PC-3 (cell line): ENCODE measurements around the gene IL18R1. TPM values are rescaled to one million over a fixed set of nuclear protein-coding genes. Genes with fewer than 3 reads are reported as not detected.

Experiments used
- ATAC-seq: fragments of 200-7000 bp; cut with Tn5 transposase; 2 replicates; pipeline ENCODE4 v1.9.1; 2020; ENCODE audit warnings: mild to moderate bottlenecking, moderate library complexity
- BruUV-seq: library from RNA; stranded (reverse); fragments of 400-500 nt; replicated peaks from 2 replicates; lab custom pipeline; 2021; lab: Mats Ljungman, UMichigan
- CTCF ChIA-PET: fragments of 300-600 bp; sonication (Branson Sonifier 250); formaldehyde crosslinking; loops from one replicate; lab custom pipeline; 2022; ENCODE audit warnings: antibody characterized with exemption; lab: Charles Lee
- POLR2A ChIA-PET: fragments of 300-600 bp; sonication (Branson Sonifier 250); formaldehyde crosslinking; loops from one replicate; lab custom pipeline; 2022; ENCODE audit warnings: antibody characterized with exemption; ENCODE audit not compliant: unreplicated experiment; lab: Charles Lee
- DNase-seq: peaks from one replicate; pipeline ENCODE4 v3.0.0-alpha.2; 2015
- H2AFZ ChIP-seq: fragments of 300-600 bp; sonication (generic); 2 replicates; pipeline ENCODE4 v1.6.0; 2016; ENCODE audit warnings: antibody characterized with exemption, low read length
- H3F3A ChIP-seq: fragments of 300-600 bp; sonication (generic); one replicate; pipeline ENCODE4 v1.6.0; 2017; ENCODE audit warnings: antibody characterized with exemption, low read length, control low read depth, mild to moderate bottlenecking; ENCODE audit not compliant: unreplicated experiment
- H3K27ac ChIP-seq: fragments of 300-600 bp; sonication (generic); 2 replicates; pipeline ENCODE4 v1.5.1; 2016; ENCODE audit warnings: mild to moderate bottlenecking, low read length
- H3K27me3 ChIP-seq: fragments of 300-600 bp; sonication (generic); 2 replicates; pipeline ENCODE4 v1.6.1; 2016; ENCODE audit warnings: low read length, mixed read lengths
- H3K36me3 ChIP-seq: fragments of 300-600 bp; sonication (generic); 2 replicates; pipeline ENCODE4 v1.6.1; 2016; ENCODE audit warnings: low read depth, mixed run types, low read length, mixed read lengths
- H3K4me1 ChIP-seq: fragments of 300-600 bp; sonication (generic); 2 replicates; pipeline ENCODE4 v1.5.1; 2016; ENCODE audit warnings: low read length; ENCODE audit not compliant: insufficient read depth
- H3K4me2 ChIP-seq: fragments of 300-600 bp; sonication (generic); 2 replicates; pipeline ENCODE4 v1.6.0; 2016; ENCODE audit warnings: low read length
- H3K4me3 ChIP-seq: fragments of 300-600 bp; sonication (generic); 2 replicates; pipeline ENCODE4 v1.5.1; 2016; ENCODE audit warnings: mild to moderate bottlenecking, low read length, mixed read lengths
- H3K79me2 ChIP-seq: fragments of 300-600 bp; sonication (generic); 2 replicates; pipeline ENCODE4 v1.6.1; 2017; ENCODE audit warnings: low read length, mixed read lengths
- H3K9ac ChIP-seq: fragments of 300-600 bp; sonication (generic); 2 replicates; pipeline ENCODE4 v1.6.0; 2016; ENCODE audit warnings: mild to moderate bottlenecking, low read length
- H3K9me2 ChIP-seq: fragments of 300-600 bp; sonication (generic); replicated peaks from 2 replicates; pipeline ENCODE4 v1.6.1; 2016; ENCODE audit warnings: mixed run types, low read length, mixed read lengths
- H3K9me3 ChIP-seq: fragments of 300-600 bp; sonication (generic); 2 replicates; pipeline ENCODE4 v1.6.1; 2016; ENCODE audit warnings: low read length, mixed read lengths
- H4K20me1 ChIP-seq: fragments of 300-600 bp; sonication (generic); 2 replicates; pipeline ENCODE4 v1.6.1; 2016; ENCODE audit warnings: low read length, mixed read lengths
- EZH2 ChIP-seq: fragments of 300-600 bp; sonication (generic); IDR thresholded peaks from one replicate; pipeline ENCODE4 v1.6.1; 2017; ENCODE audit warnings: antibody characterized with exemption, mild to moderate bottlenecking, low read length; ENCODE audit not compliant: unreplicated experiment
- EZH2phosphoT487 ChIP-seq: fragments of 300-600 bp; sonication (generic); IDR thresholded peaks from 2 replicates; pipeline ENCODE4 v1.6.1; 2018; ENCODE audit warnings: mild to moderate bottlenecking, antibody characterized with exemption, low read length, borderline replicate concordance
- intact Hi-C: fragments of 100-400 bp; cut with micrococcal nuclease; formaldehyde crosslinking; loops from 2 replicates; pipeline ENCODE4 v1.9.0; 2023
- total RNA-seq: library from RNA; depleted of rRNA; stranded (reverse); fragments of >200 nt; gene quantifications from 2 replicates; pipeline ENCODE4 v1.2.3, GENCODE V29; 2014
- TF ChIP-seq, protein P1 (sequence below): fragments of 300-600 bp; sonication (generic); conservative IDR thresholded peaks from 2 replicates; pipeline ENCODE4 v1.5.1; 2017; ENCODE audit warnings: antibody characterized with exemption, low read depth, mild to moderate bottlenecking, low read length

Gene IL18R1
- total RNA-seq, 1 experiment from 2014 or later, result 1.2 TPM

DNA sequence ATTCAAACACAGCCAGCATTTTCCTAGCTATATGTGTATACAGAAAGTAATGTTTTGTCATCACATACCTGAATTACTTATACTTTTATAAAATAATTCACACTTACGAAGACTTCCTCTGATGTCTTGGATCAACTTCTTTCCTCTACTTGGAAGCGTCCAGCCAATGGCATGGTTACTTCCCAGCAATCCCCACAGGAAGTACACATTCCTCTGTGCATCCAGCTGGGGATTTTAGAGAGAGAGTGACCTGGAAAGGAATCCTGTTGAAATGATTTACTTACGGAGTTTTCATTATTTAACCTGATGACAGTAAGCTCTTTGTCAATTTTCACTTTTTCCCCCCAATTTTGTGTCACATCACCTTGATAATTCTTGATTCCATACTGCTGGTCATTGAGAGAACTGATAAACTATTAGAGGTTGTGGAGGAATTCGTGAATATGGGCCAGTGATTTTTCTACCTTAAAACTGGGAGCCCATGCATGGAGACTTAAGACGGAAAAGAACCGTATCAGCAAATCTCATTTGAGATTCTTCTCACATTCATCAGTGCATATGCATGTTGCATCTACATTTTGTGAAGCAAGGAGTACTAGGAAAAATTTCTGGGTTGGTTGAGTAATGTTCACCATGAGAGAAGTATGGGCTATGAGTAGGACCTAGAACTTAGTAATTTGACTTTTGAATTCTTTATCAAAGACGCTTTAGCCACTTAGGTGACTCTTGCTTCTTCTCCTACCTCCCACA lies 9.0 kb upstream of the IL18R1 start:
- CTCF ChIA-PET, result no interaction called here
- H3K79me2 ChIP-seq, result no peaks in the 10 kb centered on the region
- BruUV-seq, result no TSS peak

DNA sequence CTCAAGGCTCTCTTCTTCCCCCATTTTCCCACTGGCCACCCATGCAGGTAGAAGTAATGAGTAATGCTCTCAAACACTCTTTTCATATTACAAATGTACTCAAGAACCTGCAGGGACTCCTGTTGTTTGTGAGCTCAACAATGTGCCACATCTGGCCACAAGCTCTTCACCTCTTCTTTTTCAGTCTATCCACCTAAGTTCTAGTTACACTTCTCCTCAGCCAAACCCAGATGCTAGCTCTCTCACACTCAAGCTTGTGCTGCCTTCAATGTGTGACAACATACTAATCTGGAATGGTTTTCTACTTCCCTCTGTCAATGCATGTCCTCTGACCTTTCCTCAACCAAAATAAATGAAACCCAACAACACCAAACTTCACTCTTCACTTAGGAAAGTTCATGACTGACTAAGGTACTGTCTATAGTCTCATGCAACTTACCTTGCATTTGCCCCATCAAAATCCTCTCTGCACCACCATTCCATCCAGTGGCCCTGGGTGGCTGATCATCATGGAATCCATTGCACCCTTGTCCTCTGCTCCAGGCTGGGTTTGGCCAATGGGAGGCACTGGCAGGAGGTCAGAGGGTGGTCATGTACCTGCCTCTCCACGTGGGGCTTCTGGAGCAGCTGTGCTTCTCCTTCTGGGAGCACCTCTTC lies 5.3 kb upstream of the IL18R1 start:
- Histone ChIP-seq H3K9me2 (no peaks in the 10 kb centered on the region), H3K4me1 (peaks cover 4% of the 10 kb centered on the region; the same call in 1 of the 2 replicates), H3K4me3 (no peak overlapping the region), H3K36me3 (no peaks in the 10 kb centered on the region), H3K27me3 (no peaks in the 10 kb centered on the region), H3K4me2 (no peak overlapping the region), H3K9me3 (no peaks in the 10 kb centered on the region), H3K79me2 (no peaks in the 10 kb centered on the region), H3F3A (no peaks in the 10 kb centered on the region), H3K9ac (no peak overlapping the region), H3K27ac (no peak overlapping the region), H4K20me1 (no peaks in the 10 kb centered on the region), H2AFZ (no peak overlapping the region)
- ChIA-PET CTCF (no interaction called here), POLR2A (no interaction called here)
- TF ChIP-seq EZH2phosphoT487 (no peak), EZH2 (no peak)
- TF ChIP-seq, protein P1, sequence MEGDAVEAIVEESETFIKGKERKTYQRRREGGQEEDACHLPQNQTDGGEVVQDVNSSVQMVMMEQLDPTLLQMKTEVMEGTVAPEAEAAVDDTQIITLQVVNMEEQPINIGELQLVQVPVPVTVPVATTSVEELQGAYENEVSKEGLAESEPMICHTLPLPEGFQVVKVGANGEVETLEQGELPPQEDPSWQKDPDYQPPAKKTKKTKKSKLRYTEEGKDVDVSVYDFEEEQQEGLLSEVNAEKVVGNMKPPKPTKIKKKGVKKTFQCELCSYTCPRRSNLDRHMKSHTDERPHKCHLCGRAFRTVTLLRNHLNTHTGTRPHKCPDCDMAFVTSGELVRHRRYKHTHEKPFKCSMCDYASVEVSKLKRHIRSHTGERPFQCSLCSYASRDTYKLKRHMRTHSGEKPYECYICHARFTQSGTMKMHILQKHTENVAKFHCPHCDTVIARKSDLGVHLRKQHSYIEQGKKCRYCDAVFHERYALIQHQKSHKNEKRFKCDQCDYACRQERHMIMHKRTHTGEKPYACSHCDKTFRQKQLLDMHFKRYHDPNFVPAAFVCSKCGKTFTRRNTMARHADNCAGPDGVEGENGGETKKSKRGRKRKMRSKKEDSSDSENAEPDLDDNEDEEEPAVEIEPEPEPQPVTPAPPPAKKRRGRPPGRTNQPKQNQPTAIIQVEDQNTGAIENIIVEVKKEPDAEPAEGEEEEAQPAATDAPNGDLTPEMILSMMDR, result no peak
- intact Hi-C loops, result loop anchor here (10.0 kb wide), 1 partner anchor 325 kb away; no protein-coding TSS in a partner anchor
- ATAC-seq, result no peak
- DNase-seq, result no peak
- no TSS peak for BruUV-seq

More for the DNA sequence above, 9.0 kb upstream of the IL18R1 start:
- no peaks in the 10 kb centered on the region for H3K36me3 ChIP-seq
- H3K4me2 ChIP-seq, result no peak overlapping the region
- TF ChIP-seq EZH2, result no peak
- no peak overlapping the region for H2AFZ ChIP-seq
- no peaks in the 10 kb centered on the region for H3K27me3 ChIP-seq
- no peak overlapping the region for H3K9ac ChIP-seq
- no peak overlapping the region for H3K4me3 ChIP-seq
- no peaks in the 10 kb centered on the region for H3F3A ChIP-seq
- no peaks in the 10 kb centered on the region for H4K20me1 ChIP-seq
- no peaks in the 10 kb centered on the region for H3K9me2 ChIP-seq
- DNase-seq (no peak), ATAC-seq (no peak)
- H3K9me3 ChIP-seq, result no peaks in the 10 kb centered on the region
- no peak overlapping the region for H3K27ac ChIP-seq
- no peaks in the 10 kb centered on the region for H3K4me1 ChIP-seq
- POLR2A ChIA-PET, result interaction anchor here (0.5 to 0.6 kb wide), 2 partner anchors 9 to 74 kb away, joined by 3 to 4 read pairs; no protein-coding TSS in a partner anchor
- intact Hi-C loops, result no loop called here

GRCh38 chr2:102356381-102356712 lies 751 bp downstream of the IL18R1 start:
- Histone ChIP-seq H3K4me1 (peaks cover 6% of the 10 kb centered on the region; the same call in 1 of the 2 replicates), H2AFZ (peak overlapping the region; percentile 99), H3F3A (no peaks in the 10 kb centered on the region), H3K27me3 (no peaks in the 10 kb centered on the region), H3K27ac (no peak overlapping the region), H3K4me3 (peak overlapping the region; percentile 91), H3K9me2 (no peaks in the 10 kb centered on the region), H3K79me2 (no peaks in the 10 kb centered on the region), H3K9me3 (no peaks in the 10 kb centered on the region), H4K20me1 (no peaks in the 10 kb centered on the region), H3K9ac (peak overlapping the region; percentile 88), H3K36me3 (no peaks in the 10 kb centered on the region; the same call in 1 of the 2 replicates), H3K4me2 (peak overlapping the region; percentile 86)
- TF ChIP-seq, protein P1, result no peak
- TF ChIP-seq EZH2phosphoT487 (no peak), EZH2 (no peak)
- no peak for ATAC-seq
- CTCF ChIA-PET, result no interaction called here
- intact Hi-C loops, result loop anchor here (5.0 to 10.0 kb wide), 2 partner anchors 189 to 332 kb away; no protein-coding TSS in a partner anchor
- DNase-seq, result no peak
- no TSS peak for BruUV-seq
- POLR2A ChIA-PET, result interaction anchor here (0.7 kb wide), 1 partner anchor 100 kb away, joined by 30 read pairs; no protein-coding TSS in a partner anchor
